ENCODE results near the gene ZNF217. TPM values are rescaled to one million over a fixed set of nuclear protein-coding genes. Genes with fewer than 3 reads are reported as not detected.
"Not testable (repeated sequence)": the region's sequence is repeated elsewhere in the genome, so short reads cannot be mapped to it uniquely, and the experiment has no call there.

Gene ZNF217
- total and polyA plus RNA-seq, 10 of the 15 experiments (the other 5 are each of a cell fraction or from before 2014, with no cell fraction given): 8.5 to 76.6 (median 40.6) TPM

DNA sequence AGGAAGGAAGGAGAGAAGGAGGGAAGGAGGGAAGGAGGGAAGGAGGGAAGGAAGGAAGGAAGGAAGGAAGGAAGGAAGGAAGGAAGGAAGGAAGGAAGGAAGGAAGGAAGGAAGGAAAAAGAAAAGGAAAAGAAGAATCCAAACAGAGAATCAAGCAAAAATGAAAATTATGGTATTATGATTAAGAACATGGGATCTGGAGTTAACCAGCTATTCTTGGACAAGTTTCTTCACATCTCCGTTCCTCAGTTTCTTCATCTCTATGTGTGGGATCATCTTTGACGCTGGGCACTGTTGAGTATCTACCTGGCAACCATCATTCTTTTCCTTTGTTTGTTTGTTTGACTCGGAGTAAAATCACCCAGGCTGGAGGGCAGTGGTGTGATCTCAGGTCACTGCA is 71.6 kb downstream of the ZNF217 start (continued):
- TF ChIP-seq, protein P1, sequence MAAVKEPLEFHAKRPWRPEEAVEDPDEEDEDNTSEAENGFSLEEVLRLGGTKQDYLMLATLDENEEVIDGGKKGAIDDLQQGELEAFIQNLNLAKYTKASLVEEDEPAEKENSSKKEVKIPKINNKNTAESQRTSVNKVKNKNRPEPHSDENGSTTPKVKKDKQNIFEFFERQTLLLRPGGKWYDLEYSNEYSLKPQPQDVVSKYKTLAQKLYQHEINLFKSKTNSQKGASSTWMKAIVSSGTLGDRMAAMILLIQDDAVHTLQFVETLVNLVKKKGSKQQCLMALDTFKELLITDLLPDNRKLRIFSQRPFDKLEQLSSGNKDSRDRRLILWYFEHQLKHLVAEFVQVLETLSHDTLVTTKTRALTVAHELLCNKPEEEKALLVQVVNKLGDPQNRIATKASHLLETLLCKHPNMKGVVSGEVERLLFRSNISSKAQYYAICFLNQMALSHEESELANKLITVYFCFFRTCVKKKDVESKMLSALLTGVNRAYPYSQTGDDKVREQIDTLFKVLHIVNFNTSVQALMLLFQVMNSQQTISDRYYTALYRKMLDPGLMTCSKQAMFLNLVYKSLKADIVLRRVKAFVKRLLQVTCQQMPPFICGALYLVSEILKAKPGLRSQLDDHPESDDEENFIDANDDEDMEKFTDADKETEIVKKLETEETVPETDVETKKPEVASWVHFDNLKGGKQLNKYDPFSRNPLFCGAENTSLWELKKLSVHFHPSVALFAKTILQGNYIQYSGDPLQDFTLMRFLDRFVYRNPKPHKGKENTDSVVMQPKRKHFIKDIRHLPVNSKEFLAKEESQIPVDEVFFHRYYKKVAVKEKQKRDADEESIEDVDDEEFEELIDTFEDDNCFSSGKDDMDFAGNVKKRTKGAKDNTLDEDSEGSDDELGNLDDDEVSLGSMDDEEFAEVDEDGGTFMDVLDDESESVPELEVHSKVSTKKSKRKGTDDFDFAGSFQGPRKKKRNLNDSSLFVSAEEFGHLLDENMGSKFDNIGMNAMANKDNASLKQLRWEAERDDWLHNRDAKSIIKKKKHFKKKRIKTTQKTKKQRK (IDR thresholded peaks at IDR 0.05; ENCODE audit: low read depth, low read length): no peak

DNA sequence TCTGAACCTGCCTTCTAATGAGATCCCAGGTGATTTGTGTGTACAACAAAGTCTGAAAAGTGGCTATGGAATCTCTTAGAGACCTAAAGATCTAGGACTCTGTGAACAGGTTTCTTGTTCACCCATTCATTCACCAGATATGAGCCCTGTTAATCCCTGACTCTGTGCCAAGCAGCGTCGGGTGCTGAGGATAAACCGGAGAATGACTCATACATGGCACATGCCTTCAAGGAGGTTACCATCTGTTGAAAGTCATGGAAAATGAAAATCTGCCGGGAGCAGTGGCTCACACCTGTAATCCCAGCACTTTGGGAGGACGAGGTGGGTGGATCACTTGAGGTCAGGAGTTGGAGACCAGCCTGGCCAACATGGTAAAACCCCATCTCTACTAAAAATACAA is 72.2 kb downstream of the ZNF217 start:
- intact Hi-C loops (cut with micrococcal nuclease; ENCODE audit: unreplicated experiment); H3K79me2 ChIP-seq (ENCODE audit: control insufficient read depth, insufficient read depth, low read length); CTCF ChIA-PET; DNase-seq (ENCODE audit: low read depth, low spot score); H2AFZ ChIP-seq (ENCODE audit: control insufficient read depth, low read depth, low read length); H3K9ac ChIP-seq (ENCODE audit: control insufficient read depth, insufficient read depth, low read length); in situ Hi-C loops (cut with MboI); H3K27ac ChIP-seq (ENCODE audit: control insufficient read depth, insufficient read depth); H3K36me3 ChIP-seq (ENCODE audit: control insufficient read depth in 2 of 2, insufficient read depth in 2 of 2, low read length in 1 of 2); H3K4me3 ChIP-seq; H3K27me3 ChIP-seq (replicated peaks in 1 of 2; ENCODE audit: control insufficient read depth in 2 of 2, insufficient read depth in 2 of 2, low read length in 1 of 2); H3K4me1 ChIP-seq (ENCODE audit: control insufficient read depth, insufficient read depth, low read length); POLR2A ChIA-PET; ATAC-seq; RAD21 ChIA-PET (ENCODE audit: unreplicated experiment); H3K4me2 ChIP-seq (ENCODE audit: control insufficient read depth, insufficient read depth); H3K9me3 ChIP-seq (replicated peaks; ENCODE audit: control insufficient read depth, insufficient read depth, low read length); H4K20me1 ChIP-seq (ENCODE audit: control insufficient read depth, insufficient read depth); BruUV-seq (replicated peaks); FAIRE-seq; SMC1A ChIA-PET (ENCODE audit: uncharacterized antibody, unreplicated experiment): not testable (repeated sequence)
- 57% methylated on average over 5 of the region's 5 CpGs for WGBS (ENCODE audit: insufficient coverage, insufficient replicate concordance, low lambda C conversion rate, missing lambda C conversion rate)

GRCh38 chr20:53517146-53517545 is 76.5 kb downstream of the ZNF217 start:
- CTCF ChIA-PET: no interaction called here
- RAD21 ChIA-PET (ENCODE audit: unreplicated experiment): no interaction called here
- Histone ChIP-seq H3K9me3 (replicated peaks; ENCODE audit: control insufficient read depth, insufficient read depth, low read length) (no peaks in the 10 kb centered on the region), H3K9ac (ENCODE audit: control insufficient read depth, insufficient read depth, low read length) (no peak overlapping the region), H3K79me2 (ENCODE audit: control insufficient read depth, insufficient read depth, low read length) (no peaks in the 10 kb centered on the region), H3K4me1 (ENCODE audit: control insufficient read depth, insufficient read depth, low read length) (no peaks in the 10 kb centered on the region), H3K27me3 (replicated peaks in 1 of 2; ENCODE audit: control insufficient read depth in 2 of 2, insufficient read depth in 2 of 2, low read length in 1 of 2) (no peaks in the 10 kb centered on the region), H4K20me1 (ENCODE audit: control insufficient read depth, insufficient read depth) (no peaks in the 10 kb centered on the region), H2AFZ (ENCODE audit: control insufficient read depth, low read depth, low read length) (no peak overlapping the region), H3K27ac (ENCODE audit: control insufficient read depth, insufficient read depth) (no peak overlapping the region), H3K4me3 (no peak overlapping the region), H3K36me3 (ENCODE audit: control insufficient read depth in 2 of 2, insufficient read depth in 2 of 2, low read length in 1 of 2) (no peaks in the 10 kb centered on the region), H3K4me2 (ENCODE audit: control insufficient read depth, insufficient read depth) (no peak overlapping the region)
- POLR2A ChIA-PET: no interaction called here
- BruUV-seq (replicated peaks): no TSS peak
- no peak for FAIRE-seq
- SMC1A ChIA-PET (ENCODE audit: uncharacterized antibody, unreplicated experiment): no interaction called here
- intact Hi-C loops (cut with micrococcal nuclease; ENCODE audit: unreplicated experiment) (no loop called here), in situ Hi-C loops (cut with MboI) (no loop called here)
- DNase-seq (ENCODE audit: low read depth, low spot score): no peak
- no peak for ATAC-seq
- 47% methylated on average over 13 of the region's 13 CpGs for WGBS (ENCODE audit: insufficient coverage, insufficient replicate concordance, low lambda C conversion rate, missing lambda C conversion rate)
- TF ChIP-seq IRF4 (IDR thresholded peaks at IDR 0.05; ENCODE audit: low read depth, low read length): no peak
- no peak for TF ChIP-seq RCOR1 (conservative IDR thresholded peaks at IDR 0.05; ENCODE audit: low read depth, low read length)
- TF ChIP-seq ATF3 (IDR thresholded peaks at IDR 0.05; ENCODE audit: borderline replicate concordance, extremely low read depth, low read depth, low read length): no peak
- no peak for TF ChIP-seq GABPA (IDR thresholded peaks at IDR 0.05; ENCODE audit: low read depth)
- no peak for TF ChIP-seq ZNF217 (IDR thresholded peaks at IDR 0.05)
- no peak for TF ChIP-seq ZNF207 (IDR thresholded peaks at IDR 0.05; ENCODE audit: borderline replicate concordance)
- TF ChIP-seq SREBF1 (IDR thresholded peaks at IDR 0.05; ENCODE audit: low read length): no peak
- TF ChIP-seq MEF2B (IDR thresholded peaks at IDR 0.05; ENCODE audit: partially characterized antibody, poor library complexity, severe bottlenecking): no peak
- TF ChIP-seq FOXM1 (IDR thresholded peaks at IDR 0.05; ENCODE audit: low read depth, low read length): no peak

Measured in GM12878 (cell line).